ENCODE results near the gene AMPD2. TPM values are rescaled to one million over a fixed set of nuclear protein-coding genes. Genes with fewer than 3 reads are reported as not detected.
A peak's percentile ranks its signal among the peaks of the same experiment; 100 is the strongest.
"Not testable (repeated sequence)": the region's sequence is repeated elsewhere in the genome, so short reads cannot be mapped to it uniquely, and the experiment has no call there.

AMPD2 gene
- total and polyA plus RNA-seq, 5 donors: 8.4 to 26.1 (median 22.4) TPM

DNA sequence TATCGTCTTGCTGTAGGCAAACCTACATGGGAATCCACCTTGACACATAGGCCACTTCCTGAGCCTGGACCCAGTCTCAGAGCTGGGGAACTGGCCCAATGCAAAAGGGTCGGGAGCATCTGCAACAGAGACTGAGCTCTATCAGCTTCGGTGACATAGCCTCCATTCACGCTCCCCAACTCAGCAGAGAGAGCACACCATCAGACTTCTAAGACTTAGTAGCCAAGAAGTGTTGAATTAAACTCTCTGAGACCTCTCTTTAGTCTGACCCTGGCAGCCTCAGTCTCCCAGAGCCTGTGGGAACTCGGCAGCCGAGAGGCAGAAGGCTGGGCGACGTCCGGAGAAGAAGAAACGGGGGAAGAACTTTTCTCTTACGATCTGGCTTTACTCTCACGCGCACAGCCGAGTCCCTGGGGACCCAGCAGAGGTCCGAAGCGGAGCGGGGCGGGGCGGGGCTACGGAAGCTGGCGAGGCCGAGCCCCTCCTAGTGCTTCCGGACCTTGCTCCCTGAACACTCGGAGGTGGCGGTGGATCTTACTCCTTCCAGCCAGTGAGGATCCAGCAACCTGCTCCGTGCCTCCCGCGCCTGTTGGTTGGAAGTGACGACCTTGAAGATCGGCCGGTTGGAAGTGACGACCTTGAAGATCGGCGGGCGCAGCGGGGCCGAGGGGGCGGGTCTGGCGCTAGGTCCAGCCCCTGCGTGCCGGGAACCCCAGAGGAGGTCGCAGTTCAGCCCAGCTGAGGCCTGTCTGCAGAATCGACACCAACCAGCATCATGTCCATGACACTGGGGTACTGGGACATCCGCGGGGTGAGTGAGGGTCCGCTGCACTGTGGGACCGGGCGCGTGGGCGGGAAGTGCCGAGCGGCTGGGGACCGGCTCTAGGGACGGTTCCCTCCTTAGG, 36.2 kb downstream of the AMPD2 start, which contains the start of gene GSTM4:
Gene GSTM4 (plus strand): TSS at position 485 of the 905 bp plus-strand sequence. CDS start 291 bp downstream, at position 776.
- peak; percentile 95 to 96 for ATAC-seq

DNA sequence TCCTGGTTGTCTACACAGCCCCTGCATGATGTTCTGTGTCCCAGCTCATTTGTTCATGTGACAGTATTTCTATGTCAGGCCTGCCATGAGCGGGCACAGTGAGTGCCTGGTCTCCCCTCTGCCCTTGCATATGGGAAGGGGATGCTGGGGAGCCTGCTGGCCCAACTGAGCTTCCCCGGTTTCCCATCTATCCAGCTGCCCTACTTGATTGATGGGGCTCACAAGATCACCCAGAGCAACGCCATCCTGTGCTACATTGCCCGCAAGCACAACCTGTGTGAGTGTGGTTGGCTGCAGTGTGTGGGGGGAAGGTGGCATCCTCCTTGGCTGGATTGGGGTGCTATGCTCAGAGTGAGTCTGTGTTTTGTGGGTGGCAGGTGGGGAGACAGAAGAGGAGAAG, 37.8 kb downstream of the AMPD2 start:
- intact Hi-C loops (cut with DNase I): no loop called here
- no peaks in the 10 kb centered on the region for H3K27me3 ChIP-seq (ENCODE audit: control insufficient read depth, insufficient read depth)
- DNase-seq (no peak), ATAC-seq (no peak)
- no peak overlapping the region for H3K4me3 ChIP-seq (ENCODE audit: low read length)
- no peaks in the 10 kb centered on the region for H3K9me3 ChIP-seq (ENCODE audit: control insufficient read depth, low read length)
- H3K27ac ChIP-seq (ENCODE audit: low read length): no peak overlapping the region
- 87% methylated on average over 4 of the region's 4 CpGs for WGBS
- H3K4me1 ChIP-seq (ENCODE audit: control insufficient read depth, insufficient read depth, low read length): peaks cover 2% of the 10 kb centered on the region

More for the DNA sequence above, 36.2 kb downstream of the AMPD2 start, which contains the start of gene GSTM4:
- peak; percentile 91 to 97 (median 96) for DNase-seq
- under 1% methylated on average over 54 of the region's 54 CpGs for WGBS
- intact Hi-C loops (cut with DNase I): no loop called here
- peaks cover 2% of the 10 kb centered on the region for H3K4me1 ChIP-seq (ENCODE audit: control insufficient read depth, insufficient read depth, low read length)
- peak within 1 kb of the TSS; percentile 51 for H3K4me3 ChIP-seq (ENCODE audit: low read length)
- peak within 1 kb of the TSS; percentile 85 for H3K27ac ChIP-seq (ENCODE audit: low read length)
- no peaks in the 10 kb centered on the region for H3K9me3 ChIP-seq (ENCODE audit: control insufficient read depth, low read length)
- no peaks in the 10 kb centered on the region for H3K27me3 ChIP-seq (ENCODE audit: control insufficient read depth, insufficient read depth)

DNA sequence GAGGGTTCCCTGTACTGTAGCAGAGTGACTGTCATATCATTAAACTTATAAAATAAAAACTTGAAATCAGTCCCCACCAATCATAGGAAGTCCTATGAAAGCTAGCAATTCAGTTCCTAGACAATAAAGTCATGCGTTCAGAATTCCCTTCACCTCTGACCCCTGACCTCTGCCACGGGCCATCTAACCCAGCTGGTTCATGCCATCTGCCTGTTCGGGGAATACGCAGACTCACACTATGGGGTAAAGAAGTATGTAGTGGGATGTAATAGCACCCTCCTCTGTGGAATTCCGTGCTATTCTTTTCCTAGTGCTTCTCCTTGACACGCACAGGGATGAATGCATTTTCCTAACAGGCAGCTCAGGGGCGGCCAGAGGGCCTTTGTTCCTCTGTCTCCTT, 38.3 kb downstream of the AMPD2 start:
- H3K27me3 ChIP-seq (ENCODE audit: control insufficient read depth, insufficient read depth): no peaks in the 10 kb centered on the region
- peaks cover 2% of the 10 kb centered on the region for H3K4me1 ChIP-seq (ENCODE audit: control insufficient read depth, insufficient read depth, low read length)
- ATAC-seq: no peak
- no peak for DNase-seq
- no peak overlapping the region for H3K27ac ChIP-seq (ENCODE audit: low read length)
- intact Hi-C loops (cut with DNase I): no loop called here
- no peaks in the 10 kb centered on the region for H3K9me3 ChIP-seq (ENCODE audit: control insufficient read depth, low read length)
- H3K4me3 ChIP-seq (ENCODE audit: low read length): no peak overlapping the region
- WGBS: 66% methylated on average over 7 of the region's 7 CpGs

DNA sequence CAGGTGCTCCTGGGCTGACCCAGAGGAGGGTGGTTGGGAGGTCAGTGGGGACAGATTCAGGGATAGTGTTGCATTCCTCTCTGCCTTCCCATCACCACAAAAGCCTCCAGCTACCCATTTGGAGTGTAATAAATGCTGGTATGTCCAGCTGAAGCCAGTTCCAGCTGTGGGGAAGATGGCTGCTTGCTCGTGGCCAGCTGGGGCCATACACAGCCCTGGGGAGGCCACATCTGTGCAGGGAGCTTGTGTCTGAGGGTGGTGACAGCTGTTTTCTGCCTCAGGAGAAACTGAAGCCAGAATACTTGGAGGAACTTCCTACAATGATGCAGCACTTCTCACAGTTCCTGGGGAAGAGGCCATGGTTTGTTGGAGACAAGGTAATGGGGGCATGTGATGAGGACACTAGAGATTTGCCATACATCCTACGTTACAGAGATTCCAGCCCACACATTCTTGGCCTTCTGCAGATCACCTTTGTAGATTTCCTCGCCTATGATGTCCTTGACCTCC, 39.0 kb downstream of the AMPD2 start:
- ATAC-seq (no peak), DNase-seq (no peak)
- WGBS: 48% methylated on average over 3 of the region's 3 CpGs
- Histone ChIP-seq H3K27ac (ENCODE audit: low read length) (no peak overlapping the region), H3K4me1 (ENCODE audit: control insufficient read depth, insufficient read depth, low read length) (peaks cover 2% of the 10 kb centered on the region), H3K4me3 (ENCODE audit: low read length) (no peak overlapping the region), H3K27me3 (ENCODE audit: control insufficient read depth, insufficient read depth) (no peaks in the 10 kb centered on the region), H3K9me3 (ENCODE audit: control insufficient read depth, low read length) (no peaks in the 10 kb centered on the region)
- intact Hi-C loops (cut with DNase I): no loop called here

DNA sequence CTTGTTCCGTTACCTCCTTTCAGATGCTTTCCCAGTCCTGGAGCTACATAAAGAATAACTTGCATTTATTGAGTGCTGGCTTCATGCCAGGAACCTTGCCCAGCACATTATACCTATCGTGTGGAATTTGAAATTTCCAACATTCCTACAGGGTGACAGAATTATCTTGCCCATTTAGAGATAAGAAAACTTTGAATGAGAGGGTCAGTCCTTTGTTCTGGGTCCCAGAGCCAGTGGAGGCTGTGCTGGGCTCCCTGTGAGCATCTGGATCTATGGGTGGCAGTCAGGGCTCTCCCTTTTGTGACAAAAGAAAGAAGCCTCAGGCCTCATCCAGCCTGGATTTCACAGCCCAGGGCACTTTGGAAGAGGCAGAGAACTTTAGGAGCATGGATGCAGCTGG, 39.5 kb downstream of the AMPD2 start:
- H3K9me3 ChIP-seq (ENCODE audit: control insufficient read depth, low read length): no peaks in the 10 kb centered on the region
- H3K4me3 ChIP-seq (ENCODE audit: low read length): no peak overlapping the region
- DNase-seq: no peak
- no peak for ATAC-seq
- H3K27me3 ChIP-seq (ENCODE audit: control insufficient read depth, insufficient read depth): no peaks in the 10 kb centered on the region
- intact Hi-C loops (cut with DNase I): no loop called here
- 61% methylated on average over 2 of the region's 2 CpGs for WGBS
- peaks cover 2% of the 10 kb centered on the region for H3K4me1 ChIP-seq (ENCODE audit: control insufficient read depth, insufficient read depth, low read length)
- H3K27ac ChIP-seq (ENCODE audit: low read length): no peak overlapping the region

DNA sequence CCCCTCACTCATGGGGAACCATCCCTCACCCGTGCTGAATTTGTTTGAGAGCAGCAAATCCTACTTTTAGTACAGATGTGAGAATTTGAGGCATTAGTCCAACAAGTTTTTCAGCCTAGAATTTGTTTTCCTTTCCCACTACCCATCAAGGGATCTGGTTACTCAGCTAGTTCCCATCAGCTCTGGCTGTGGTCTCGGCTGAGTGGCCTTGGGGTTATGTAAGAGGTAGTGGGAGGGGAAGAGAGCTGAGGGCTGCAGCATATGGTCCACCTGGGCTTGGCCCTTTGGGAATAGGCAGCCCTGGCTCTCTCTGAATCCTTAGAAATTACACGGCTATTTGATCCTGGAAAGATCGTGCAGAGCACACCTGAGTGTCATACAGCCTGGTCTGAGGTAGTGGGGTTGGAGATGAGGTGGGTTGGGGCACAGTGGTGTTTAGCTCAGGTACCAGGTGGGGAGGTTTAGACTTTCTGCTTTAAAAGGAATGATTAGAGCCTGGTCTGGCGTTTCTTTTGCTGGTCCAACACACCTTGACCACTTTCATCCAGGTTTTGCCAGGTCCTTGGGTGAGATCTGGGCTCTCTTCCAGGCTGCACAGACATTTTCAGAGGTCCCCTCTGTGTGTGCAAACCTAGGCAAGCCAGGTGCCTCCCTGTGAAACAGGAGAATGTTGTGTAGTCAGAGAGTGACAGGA, 40.5 kb downstream of the AMPD2 start:
- ATAC-seq (no peak), DNase-seq (no peak)
- intact Hi-C loops (cut with DNase I): no loop called here

DNA sequence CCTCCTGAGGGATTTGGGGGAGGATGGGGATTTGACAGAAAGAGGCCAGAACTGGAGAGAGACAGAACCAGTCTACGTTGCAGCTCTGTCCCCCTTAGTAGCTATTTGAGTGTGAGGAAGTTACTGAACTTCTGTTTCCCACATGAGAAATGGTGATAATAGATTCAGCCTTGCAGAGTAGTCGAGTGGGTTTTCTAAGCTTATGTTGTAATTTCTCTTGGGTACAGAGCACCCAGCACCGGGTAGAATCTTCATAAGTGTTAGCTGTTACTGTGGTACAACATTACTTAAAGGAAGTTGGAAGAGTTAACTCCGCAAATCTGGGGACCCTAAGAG, 41.0 kb downstream of the AMPD2 start:
- H3K4me1 ChIP-seq (ENCODE audit: control insufficient read depth, insufficient read depth, low read length); intact Hi-C loops (cut with DNase I); H3K27ac ChIP-seq (ENCODE audit: low read length); ATAC-seq; H3K4me3 ChIP-seq (ENCODE audit: low read length); H3K9me3 ChIP-seq (ENCODE audit: control insufficient read depth, low read length); DNase-seq; H3K27me3 ChIP-seq (ENCODE audit: control insufficient read depth, insufficient read depth): not testable (repeated sequence)
- 63% methylated on average over 3 of the region's 4 CpGs for WGBS

More for the DNA sequence above, 40.5 kb downstream of the AMPD2 start:
- WGBS: 81% methylated on average over 5 of the region's 5 CpGs
- Histone ChIP-seq H3K4me1 (ENCODE audit: control insufficient read depth, insufficient read depth, low read length) (peaks cover 1% of the 10 kb centered on the region), H3K27ac (ENCODE audit: low read length) (no peak overlapping the region), H3K9me3 (ENCODE audit: control insufficient read depth, low read length) (no peaks in the 10 kb centered on the region), H3K4me3 (ENCODE audit: low read length) (no peak overlapping the region), H3K27me3 (ENCODE audit: control insufficient read depth, insufficient read depth) (no peaks in the 10 kb centered on the region)

DNA sequence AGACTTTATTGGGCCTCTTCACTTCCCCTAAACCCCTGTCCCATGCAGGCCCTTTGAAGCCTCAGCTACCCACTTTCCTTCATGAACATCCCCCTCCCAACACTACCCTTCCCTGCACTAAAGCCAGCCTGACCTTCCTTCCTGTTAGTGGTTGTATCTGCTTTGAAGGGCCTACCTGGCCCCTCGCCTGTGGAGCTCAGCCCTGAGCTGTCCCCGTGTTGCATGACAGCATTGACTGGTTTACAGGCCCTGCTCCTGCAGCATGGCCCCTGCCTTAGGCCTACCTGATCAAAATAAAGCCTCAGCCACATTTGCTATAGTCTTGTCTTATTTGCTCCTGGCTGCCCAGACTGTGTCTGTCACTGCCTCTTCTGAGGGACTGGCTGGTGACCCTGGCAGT, 41.8 kb downstream of the AMPD2 start:
- 87% methylated on average over 2 of the region's 2 CpGs for whole genome bisulfite sequencing
- no peaks in the 10 kb centered on the region for H3K4me1 ChIP-seq (ENCODE audit: control insufficient read depth, insufficient read depth, low read length)
- DNase-seq (no peak), ATAC-seq (no peak)
- H3K4me3 ChIP-seq (ENCODE audit: low read length): no peak overlapping the region
- intact Hi-C loops (cut with DNase I): no loop called here
- H3K27me3 ChIP-seq (ENCODE audit: control insufficient read depth, insufficient read depth): no peaks in the 10 kb centered on the region
- no peaks in the 10 kb centered on the region for H3K9me3 ChIP-seq (ENCODE audit: control insufficient read depth, low read length)
- H3K27ac ChIP-seq (ENCODE audit: low read length): no peak overlapping the region

DNA sequence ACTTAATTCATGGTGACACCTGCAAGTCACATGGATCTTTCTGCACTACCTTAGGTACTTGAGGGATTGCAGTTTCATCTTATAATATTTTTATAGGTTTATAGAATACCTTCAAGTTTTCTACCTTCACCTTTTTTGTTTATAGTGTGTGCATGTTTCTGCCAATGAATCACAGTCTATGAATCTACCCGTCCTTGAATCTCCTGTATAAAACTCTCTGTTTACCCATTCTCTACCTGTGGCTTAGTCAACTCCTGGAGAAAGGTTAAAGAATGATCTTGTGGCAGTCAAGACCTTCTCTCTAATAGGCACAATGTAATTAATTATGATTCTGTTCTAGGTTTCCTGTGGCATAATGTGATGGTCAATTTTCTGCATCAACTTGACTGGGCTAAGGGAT, 45.0 kb downstream of the AMPD2 start:
- WGBS: 94% methylated on average over 1 of the region's 1 CpG
- H3K27ac ChIP-seq (ENCODE audit: low read length): no peak overlapping the region

DNA sequence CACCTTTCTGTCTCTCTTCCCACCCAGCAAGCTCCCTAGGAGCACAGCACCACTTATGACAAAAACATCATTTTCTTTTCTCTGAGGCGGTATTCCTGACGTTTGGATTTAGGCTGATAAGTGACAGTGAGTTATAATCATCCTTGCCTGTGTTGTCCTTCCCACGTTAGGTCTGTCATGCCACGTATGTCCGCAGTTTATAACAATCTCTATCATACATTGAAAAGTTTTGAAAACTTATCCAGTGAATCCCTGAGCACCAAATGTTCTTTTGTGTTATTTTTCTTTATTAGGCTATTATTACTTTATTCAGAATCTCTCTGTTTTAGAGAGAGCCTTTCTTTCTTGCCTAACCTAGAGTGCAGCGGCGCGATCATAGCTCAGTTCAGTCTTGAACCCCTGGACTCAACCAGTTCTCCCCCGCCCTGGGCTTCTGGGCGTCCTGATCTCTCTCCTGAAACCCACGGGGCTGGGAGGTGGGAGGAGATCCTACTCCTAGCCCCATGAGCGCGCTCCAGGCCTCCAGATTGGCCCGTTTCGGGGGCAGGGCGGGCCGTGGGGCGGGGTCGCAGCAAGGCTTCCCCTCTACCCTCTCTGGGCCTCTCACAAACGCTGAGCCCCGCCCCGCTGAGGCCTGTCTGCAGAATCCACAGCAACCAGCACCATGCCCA, 48.0 kb downstream of the AMPD2 start, which contains the start of gene GSTM2:
Gene GSTM2 (plus strand): TSS at position 606 of the 671 bp plus-strand sequence. CDS start 59 bp downstream, at position 665.
- ATAC-seq (peak; percentile 100), DNase-seq (peak; percentile 96 to 99 (median 98))
- Histone ChIP-seq H3K4me3 (ENCODE audit: low read length) (peak within 1 kb of the TSS; percentile 81), H3K27me3 (ENCODE audit: control insufficient read depth, insufficient read depth) (no peaks in the 10 kb centered on the region), H3K27ac (ENCODE audit: low read length) (no peak within 1 kb of the TSS), H3K4me1 (ENCODE audit: control insufficient read depth, insufficient read depth, low read length) (peaks cover 2% of the 10 kb centered on the region), H3K9me3 (ENCODE audit: control insufficient read depth, low read length) (no peaks in the 10 kb centered on the region)
- 8% methylated on average over 22 of the region's 22 CpGs for WGBS
- intact Hi-C loops (cut with DNase I): no loop called here

More for the DNA sequence above, 45.0 kb downstream of the AMPD2 start:
- DNase-seq (no peak), ATAC-seq (no peak)
- Histone ChIP-seq H3K9me3 (ENCODE audit: control insufficient read depth, low read length) (no peaks in the 10 kb centered on the region), H3K4me3 (ENCODE audit: low read length) (no peak overlapping the region), H3K4me1 (ENCODE audit: control insufficient read depth, insufficient read depth, low read length) (peaks cover 2% of the 10 kb centered on the region), H3K27me3 (ENCODE audit: control insufficient read depth, insufficient read depth) (no peaks in the 10 kb centered on the region)
- intact Hi-C loops (cut with DNase I): no loop called here

Data from right cardiac atrium (tissue), 5 donors.